HG02943 (cell line): Measurements from ENCODE around the gene GIMAP6.
"Not testable (repeated sequence)": the region's sequence is repeated elsewhere in the genome, so short reads cannot be mapped to it uniquely, and the experiment has no call there.

Source experiments
- ATAC-seq: cut with Tn5 transposase; IDR thresholded peaks from one replicate; pipeline ENCODE4 v1.9.1; 2021; ENCODE audit warnings: mild to moderate bottlenecking, low read depth, moderate library complexity; ENCODE audit not compliant: unreplicated experiment

The GIMAP6 gene

DNA sequence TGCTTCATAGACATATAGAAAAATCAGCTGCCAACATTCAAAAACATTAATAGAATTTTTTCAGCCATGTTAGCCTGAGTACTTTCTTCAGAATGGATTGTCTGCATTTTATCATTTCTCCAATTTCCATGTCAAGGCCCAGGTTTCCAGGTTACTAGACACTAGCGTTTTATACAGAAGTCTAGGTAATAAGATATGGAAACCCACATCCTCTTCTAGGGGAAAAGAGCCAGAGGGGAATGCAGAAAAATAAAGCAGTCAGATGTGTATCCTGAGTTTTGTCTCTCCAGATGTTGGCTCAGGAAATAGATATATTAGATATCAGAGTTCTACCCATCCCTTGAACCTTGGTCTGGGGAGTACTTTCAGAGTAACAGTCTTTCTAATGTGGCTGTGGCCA is 44.6 kb downstream of the GIMAP6 start:
- no peak for ATAC-seq

- ATAC-seq, result no peak
Measured at GRCh38 chr7:150586785-150587152, 45.4 kb downstream of the GIMAP6 start.

GRCh38 chr7:150586068-150586784 is 46.0 kb downstream of the GIMAP6 start:
- ATAC-seq, result no peak

GRCh38 chr7:150585199-150585598 is 47.0 kb downstream of the GIMAP6 start:
- ATAC-seq, result no peak

GRCh38 chr7:150580638-150581394 is 51.4 kb downstream of the GIMAP6 start:
- no peak for ATAC-seq

DNA sequence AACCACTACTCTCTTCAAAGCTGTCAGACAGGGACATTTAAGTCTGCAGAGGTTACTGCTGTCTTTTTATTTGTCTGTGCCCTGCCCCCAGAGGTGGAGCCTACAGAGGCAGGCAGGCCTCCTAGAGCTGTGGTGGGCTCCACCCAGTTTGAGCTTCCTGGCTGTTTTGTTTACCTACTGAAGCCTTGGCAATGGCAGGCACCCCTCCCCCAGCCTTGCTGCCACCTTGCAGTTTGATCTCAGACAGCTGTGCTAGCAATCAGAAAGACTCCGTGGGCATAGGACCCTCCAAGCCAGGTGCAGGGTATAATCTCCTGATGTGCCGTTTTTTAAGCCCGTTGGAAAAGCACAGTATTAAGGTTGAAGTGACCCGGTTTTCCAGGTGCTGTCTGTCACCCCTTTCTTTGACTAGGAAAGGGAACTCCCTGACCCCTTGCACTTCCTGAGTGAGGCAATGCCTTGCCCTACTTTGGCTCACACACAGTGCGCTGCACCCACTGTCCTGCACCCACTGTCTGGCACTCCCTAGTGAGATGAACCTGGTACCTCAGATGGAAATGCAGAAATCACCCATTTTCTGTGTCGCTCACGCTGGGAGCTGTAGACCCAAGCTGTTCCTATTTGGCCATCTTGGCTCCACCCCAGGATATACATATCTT is 52.1 kb downstream of the GIMAP6 start:
- not testable (repeated sequence) for ATAC-seq
